Bronchial epithelial cell (primary cell): ENCODE results near the gene AFF3. TPM values are rescaled to one million over a fixed set of nuclear protein-coding genes. Genes with fewer than 3 reads are reported as not detected.

Experiments
- DNase-seq: peaks from one replicate; pipeline ENCODE4 v3.0.0-alpha.2; 2010; ENCODE audit warnings: low read depth
- FAIRE-seq: peaks from 2 replicates; lab custom pipeline; 2011; peaks lifted over from hg19 to GRCh38; lab: Jason Lieb, UNC
- H3K27me3 ChIP-seq: 2 replicates; pipeline ENCODE4 v1.5.1; 2011; ENCODE audit warnings: low read length; ENCODE audit not compliant: control insufficient read depth, insufficient read depth
- H3K36me3 ChIP-seq: 2 replicates; pipeline ENCODE4 v1.5.1; 2011; ENCODE audit warnings: low read length; ENCODE audit not compliant: control insufficient read depth, insufficient read depth
- H3K4me3 ChIP-seq: 2 replicates; pipeline ENCODE4 v1.5.1; 2011; ENCODE audit warnings: mild to moderate bottlenecking, low read depth, low read length, control low read depth
- CTCF ChIP-seq: IDR thresholded peaks from 2 replicates; pipeline ENCODE4 v1.5.1; 2011; ENCODE audit warnings: mild to moderate bottlenecking, moderate library complexity, low read length, control low read depth, inconsistent platforms; ENCODE audit not compliant: insufficient read depth, severe bottlenecking
- total RNA-seq: library from RNA; depleted of rRNA; stranded (reverse); fragments of >200 nt; gene quantifications from 2 replicates; pipeline ENCODE4 v1.2.1, GENCODE V29; 2014

The AFF3 gene
- total RNA-seq, 1 donor from 2014 or later = not detected

GRCh38 chr2:99571021-99571420 lies 571.4 kb downstream of the AFF3 start:
- TF ChIP-seq CTCF = no peak
- FAIRE-seq = no peak
- Histone ChIP-seq H3K36me3 (no peaks in the 10 kb centered on the region), H3K27me3 (peaks cover 2% of the 10 kb centered on the region), H3K4me3 (no peak overlapping the region)
- DNase-seq = no peak

- Histone ChIP-seq H3K36me3 (no peaks in the 10 kb centered on the region), H3K4me3 (no peak overlapping the region), H3K27me3 (peaks cover 3% of the 10 kb centered on the region)
- DNase-seq = no peak
- no peak for FAIRE-seq
- no peak for TF ChIP-seq CTCF
Observed at GRCh38 chr2:99569386-99569785, 573.0 kb downstream of the AFF3 start.

DNA sequence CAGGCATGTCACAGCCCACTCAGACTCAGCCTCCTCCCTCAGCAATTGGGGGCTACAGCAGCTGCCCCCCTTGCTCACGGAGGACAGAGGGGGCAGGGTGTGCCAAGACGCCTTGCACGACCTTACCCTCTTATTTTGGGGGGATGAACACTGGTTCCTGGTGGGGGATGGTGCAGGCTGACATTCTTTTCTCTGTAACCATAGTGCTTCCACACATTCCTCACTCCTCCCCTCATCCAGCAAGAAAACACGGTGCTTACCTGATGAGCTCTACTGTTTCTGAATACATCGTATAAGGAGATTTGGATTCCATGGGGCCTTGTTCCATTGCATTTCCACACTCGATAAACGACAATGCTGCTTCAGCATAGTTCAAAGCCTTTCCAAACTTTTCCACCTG lies 577.2 kb downstream of the AFF3 start:
- FAIRE-seq = no peak
- no peak for TF ChIP-seq CTCF
- H3K36me3 ChIP-seq = no peaks in the 10 kb centered on the region
- no peak for DNase-seq
- peaks cover 3% of the 10 kb centered on the region for H3K27me3 ChIP-seq
- H3K4me3 ChIP-seq = no peak overlapping the region

- no peaks in the 10 kb centered on the region for H3K36me3 ChIP-seq
- TF ChIP-seq CTCF = no peak
- peaks cover 3% of the 10 kb centered on the region for H3K27me3 ChIP-seq
- no peak overlapping the region for H3K4me3 ChIP-seq
- DNase-seq = no peak
- FAIRE-seq = no peak
Observed at GRCh38 chr2:99562516-99562915, 579.9 kb downstream of the AFF3 start.

DNA sequence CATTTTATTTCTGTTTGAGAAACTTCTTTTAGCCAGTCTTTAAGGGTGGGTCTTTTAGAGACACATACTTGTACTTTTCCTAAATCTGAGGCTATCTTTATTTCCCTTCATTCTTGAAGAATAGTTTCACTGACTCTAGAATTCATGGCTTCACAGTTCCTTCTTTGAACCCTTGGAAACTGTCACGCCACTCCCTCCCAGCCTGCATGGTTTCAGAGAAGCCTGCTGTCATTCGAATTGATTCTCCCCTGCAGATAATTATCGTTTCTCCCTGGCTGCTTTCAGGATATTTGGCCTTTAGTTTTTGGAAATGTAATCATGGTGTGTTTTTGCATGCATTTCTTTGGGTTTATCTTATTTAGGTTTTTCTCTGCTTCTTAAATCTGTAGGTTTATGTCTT lies 580.6 kb downstream of the AFF3 start:
- no peak for TF ChIP-seq CTCF
- FAIRE-seq (no peak), DNase-seq (no peak)
- no peak overlapping the region for H3K4me3 ChIP-seq
- H3K36me3 ChIP-seq = no peaks in the 10 kb centered on the region
- H3K27me3 ChIP-seq = peaks cover 3% of the 10 kb centered on the region

- no peak overlapping the region for H3K4me3 ChIP-seq
- no peaks in the 10 kb centered on the region for H3K36me3 ChIP-seq
- H3K27me3 ChIP-seq = peaks cover 2% of the 10 kb centered on the region
- FAIRE-seq (no peak), DNase-seq (peak; percentile 49)
- peak; percentile 86 for TF ChIP-seq CTCF
Observed at GRCh38 chr2:99559075-99559662, 583.2 kb downstream of the AFF3 start.
